Muscle layer of colon (tissue), 2 donors: Measurements from ENCODE around the gene ZCCHC3.

Source experiments
- H3K27ac ChIP-seq: one replicate; pipeline ENCODE4 v1.7.0; 2013; ENCODE audit warnings: low read depth, mild to moderate bottlenecking, low read length, moderate library complexity
- H3K27me3 ChIP-seq, 2 donors: one replicate each; pipeline ENCODE4 v1.7.0; 2013; ENCODE audit warnings: low read length in 2 of 2, mild to moderate bottlenecking in 2 of 2; ENCODE audit not compliant: insufficient read depth in 2 of 2, control insufficient read depth in 1 of 2
- H3K36me3 ChIP-seq: one replicate; pipeline ENCODE4 v1.7.0; 2013; ENCODE audit warnings: mild to moderate bottlenecking, low read length; ENCODE audit not compliant: insufficient read depth
- H3K4me1 ChIP-seq: one replicate; pipeline ENCODE4 v1.7.0; 2013; ENCODE audit warnings: mild to moderate bottlenecking, low read length; ENCODE audit not compliant: insufficient read depth
- H3K4me3 ChIP-seq, 2 donors: one replicate each; pipeline ENCODE4 v1.7.0; 2013; ENCODE audit warnings: low read length in 2 of 2, low read depth in 1 of 2, mild to moderate bottlenecking in 1 of 2, moderate library complexity in 1 of 2
- H3K9ac ChIP-seq: one replicate; pipeline ENCODE4 v1.7.0; 2013; ENCODE audit warnings: low read length
- H3K9me3 ChIP-seq: one replicate; pipeline ENCODE4 v1.7.0; 2013; ENCODE audit warnings: mild to moderate bottlenecking, low read length
- donor health status: abdominal sarcoma.
- donor health status: Adenocarcinoma of cecum.

Gene ZCCHC3

DNA sequence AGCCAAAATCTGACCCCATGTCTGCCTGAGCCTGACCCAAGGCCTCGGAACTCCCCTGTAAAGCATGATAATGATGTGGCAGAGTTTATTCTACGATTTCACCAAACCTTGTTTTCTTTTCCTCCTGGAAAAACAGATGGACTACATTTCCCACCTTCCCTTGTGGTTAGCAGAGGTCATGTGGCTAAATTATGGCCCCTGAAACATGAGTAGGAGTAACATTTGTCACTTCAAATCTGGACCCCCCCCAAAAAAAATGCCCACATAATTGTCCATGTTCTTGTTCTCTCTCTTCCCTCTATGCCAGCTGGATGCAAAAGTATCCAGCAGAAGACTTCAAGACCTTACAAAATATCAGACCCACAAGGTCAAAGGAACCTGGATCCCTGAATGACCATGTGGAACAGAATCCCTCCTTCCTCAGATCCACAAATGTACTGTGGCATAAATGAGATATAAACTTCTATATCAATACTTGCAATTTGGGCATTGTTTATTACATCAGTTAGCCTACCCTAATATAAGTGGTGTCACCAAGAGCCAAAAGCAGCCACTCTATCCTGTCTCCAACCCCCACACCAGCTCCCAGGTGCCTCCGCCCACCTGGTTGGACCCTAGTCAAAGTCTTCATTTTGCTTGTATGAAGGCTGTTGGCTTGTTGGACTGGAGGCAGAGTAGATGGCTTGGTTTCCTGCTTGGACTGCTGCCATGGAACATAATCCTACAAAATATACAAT lies 8.2 kb upstream of the ZCCHC3 start:
- no peaks in the 10 kb centered on the region for H3K36me3 ChIP-seq
- H3K27me3 ChIP-seq: no peaks in the 10 kb centered on the region
- H3K4me1 ChIP-seq: peaks cover 9% of the 10 kb centered on the region
- peak overlapping the region in 1 of 2 donors; percentile 91 for H3K4me3 ChIP-seq
- H3K9me3 ChIP-seq: no peaks in the 10 kb centered on the region
- H3K9ac ChIP-seq: no peak overlapping the region
- H3K27ac ChIP-seq: no peak overlapping the region

DNA sequence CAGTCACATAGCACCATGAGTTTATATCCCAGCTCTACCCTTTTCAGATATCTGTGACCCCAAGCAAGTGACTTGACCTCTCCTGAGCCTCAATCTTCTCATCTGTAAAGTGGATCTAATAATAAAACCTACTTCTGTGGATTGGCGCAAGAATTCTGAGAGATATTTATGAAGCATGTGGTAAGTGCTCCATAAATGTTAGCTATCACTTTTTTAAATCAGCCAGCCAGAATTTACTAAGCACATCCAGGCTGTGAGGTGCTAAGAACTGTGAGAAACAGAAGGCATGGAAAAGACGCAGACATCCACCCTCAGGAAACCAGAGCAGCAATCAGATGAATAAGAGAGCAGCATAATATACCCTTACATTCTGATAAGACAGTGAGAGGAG lies 7.7 kb upstream of the ZCCHC3 start:
- H3K9ac ChIP-seq: peak overlapping the region; percentile 75
- peak overlapping the region; percentile 81 to 91 for H3K4me3 ChIP-seq
- H3K9me3 ChIP-seq: no peaks in the 10 kb centered on the region
- H3K4me1 ChIP-seq: peaks cover 9% of the 10 kb centered on the region
- peak overlapping the region; percentile 91 for H3K27ac ChIP-seq
- no peaks in the 10 kb centered on the region for H3K27me3 ChIP-seq
- H3K36me3 ChIP-seq: no peaks in the 10 kb centered on the region

DNA sequence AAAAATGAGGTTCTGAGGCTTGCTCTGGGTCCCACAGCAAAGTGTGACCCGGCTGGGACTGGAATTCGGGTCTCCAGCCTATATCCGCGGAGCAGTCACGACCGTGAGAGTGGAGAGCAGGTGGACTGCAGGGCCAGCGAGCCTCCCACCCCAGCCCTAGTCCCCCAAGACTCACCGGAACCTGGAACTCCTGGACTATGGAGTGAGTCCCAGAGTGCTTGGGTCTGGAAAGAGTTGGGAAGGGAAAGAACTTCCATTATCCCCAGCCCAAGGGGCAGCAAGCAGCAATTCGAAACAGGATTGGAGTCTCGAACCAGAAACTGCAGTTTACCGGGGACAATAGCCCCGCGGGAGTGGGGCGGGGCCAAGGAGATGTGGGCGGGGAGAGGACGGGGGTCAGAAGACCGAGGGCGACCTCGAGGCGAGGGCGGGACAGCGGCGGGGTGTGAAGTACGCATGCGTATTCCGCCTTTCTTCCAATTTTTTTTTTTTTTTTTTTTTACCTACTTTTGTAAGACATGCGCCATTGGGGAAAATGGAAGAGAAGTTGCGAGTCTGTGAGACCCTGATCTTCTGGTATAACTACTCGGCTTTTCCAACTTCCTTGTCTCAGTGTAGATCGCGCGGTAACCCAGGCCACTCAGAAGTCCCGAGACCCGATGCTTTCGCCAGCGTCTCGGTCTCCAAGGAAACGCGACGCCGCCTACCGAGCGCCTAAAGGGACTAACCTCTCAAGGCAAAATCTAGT lies 7.1 kb upstream of the ZCCHC3 start, which contains the start of gene C20orf96:
Gene C20orf96, minus strand, starts transcription at position 667 of the 748 bp plus-strand sequence. Its CDS starts 140 bp downstream, at position 527.
- Histone ChIP-seq H3K4me1 (peaks cover 9% of the 10 kb centered on the region), H3K27me3 (no peaks in the 10 kb centered on the region), H3K4me3 (peak within 1 kb of the TSS; percentile 81 to 91), H3K9ac (peak within 1 kb of the TSS; percentile 75), H3K27ac (peak within 1 kb of the TSS; percentile 91), H3K36me3 (no peaks in the 10 kb centered on the region), H3K9me3 (no peaks in the 10 kb centered on the region)

DNA sequence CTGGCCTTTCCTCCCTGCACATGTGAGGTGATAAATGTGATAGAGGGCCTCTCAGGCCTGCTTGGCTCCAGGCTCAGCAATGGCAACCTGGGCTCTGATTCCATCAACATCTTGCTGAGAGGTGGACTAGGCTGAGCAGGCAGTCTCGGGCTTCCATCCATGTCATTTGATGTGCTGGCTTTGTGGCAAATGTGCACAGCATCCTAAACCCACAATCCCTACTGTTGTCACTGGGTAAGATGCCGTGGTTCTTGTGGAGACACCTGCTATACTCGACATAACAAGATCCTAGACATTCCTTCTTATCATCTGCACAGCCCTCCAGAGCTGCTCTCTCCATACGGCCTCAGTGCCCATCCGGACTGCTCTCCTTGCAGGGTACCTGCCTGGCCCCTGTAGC lies 2.8 kb upstream of the ZCCHC3 start:
- no peaks in the 10 kb centered on the region for H3K36me3 ChIP-seq
- no peak overlapping the region for H3K9ac ChIP-seq
- no peaks in the 10 kb centered on the region for H3K27me3 ChIP-seq
- H3K9me3 ChIP-seq: no peaks in the 10 kb centered on the region
- H3K4me1 ChIP-seq: peaks cover 20% of the 10 kb centered on the region
- H3K27ac ChIP-seq: no peak overlapping the region
- no peak overlapping the region for H3K4me3 ChIP-seq

DNA sequence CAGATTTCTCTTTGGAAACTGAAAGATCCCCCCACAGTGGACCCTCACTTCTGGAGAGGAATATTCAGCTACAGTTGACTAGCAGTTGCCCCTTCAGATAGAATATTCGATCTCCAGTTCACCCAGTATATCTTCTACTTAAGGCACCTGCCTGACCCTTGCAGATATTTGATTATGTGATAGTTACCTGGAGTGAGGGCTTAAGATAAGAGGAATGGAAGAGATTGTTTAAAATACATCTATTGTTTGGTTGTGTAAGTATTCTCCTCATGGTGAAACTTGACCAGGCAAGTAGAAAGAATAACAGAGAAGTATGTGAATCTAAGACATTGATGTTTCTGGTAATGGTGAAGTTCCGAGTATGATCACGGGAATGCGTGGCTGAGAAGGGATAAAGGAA lies 1.6 kb upstream of the ZCCHC3 start:
- Histone ChIP-seq H3K4me1 (peaks cover 32% of the 10 kb centered on the region), H3K36me3 (no peaks in the 10 kb centered on the region), H3K9ac (no peak overlapping the region), H3K4me3 (no peak overlapping the region), H3K27ac (no peak overlapping the region), H3K9me3 (no peaks in the 10 kb centered on the region), H3K27me3 (no peaks in the 10 kb centered on the region)

DNA sequence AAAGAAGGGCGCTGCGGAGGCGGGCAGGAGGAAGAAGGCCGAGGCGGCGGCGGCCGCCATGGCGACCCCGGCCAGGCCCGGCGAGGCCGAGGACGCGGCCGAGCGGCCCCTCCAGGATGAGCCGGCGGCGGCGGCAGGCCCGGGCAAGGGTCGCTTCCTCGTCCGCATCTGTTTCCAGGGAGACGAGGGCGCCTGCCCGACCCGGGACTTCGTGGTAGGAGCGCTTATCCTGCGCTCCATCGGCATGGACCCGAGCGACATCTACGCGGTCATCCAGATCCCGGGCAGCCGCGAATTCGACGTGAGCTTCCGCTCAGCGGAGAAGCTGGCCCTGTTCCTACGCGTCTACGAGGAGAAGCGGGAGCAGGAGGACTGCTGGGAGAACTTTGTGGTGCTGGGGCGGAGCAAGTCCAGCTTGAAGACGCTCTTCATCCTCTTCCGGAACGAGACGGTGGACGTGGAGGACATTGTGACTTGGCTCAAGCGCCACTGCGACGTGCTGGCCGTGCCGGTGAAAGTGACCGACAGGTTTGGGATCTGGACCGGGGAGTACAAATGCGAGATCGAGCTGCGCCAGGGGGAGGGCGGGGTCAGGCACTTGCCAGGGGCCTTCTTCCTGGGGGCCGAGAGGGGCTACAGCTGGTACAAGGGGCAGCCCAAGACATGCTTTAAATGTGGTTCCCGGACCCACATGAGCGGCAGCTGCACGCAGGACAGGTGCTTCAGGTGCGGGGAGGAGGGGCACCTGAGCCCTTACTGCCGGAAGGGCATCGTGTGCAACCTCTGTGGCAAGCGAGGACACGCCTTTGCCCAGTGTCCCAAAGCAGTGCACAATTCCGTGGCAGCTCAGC lies 780 bp downstream of the ZCCHC3 start:
- Histone ChIP-seq H3K36me3 (peaks cover 8% of the 10 kb centered on the region), H3K9ac (peak overlapping the region; percentile 76), H3K4me1 (peaks cover 29% of the 10 kb centered on the region), H3K9me3 (no peaks in the 10 kb centered on the region), H3K27ac (peak overlapping the region; percentile 92), H3K27me3 (no peaks in the 10 kb centered on the region), H3K4me3 (peak overlapping the region; percentile 73 to 85)

DNA sequence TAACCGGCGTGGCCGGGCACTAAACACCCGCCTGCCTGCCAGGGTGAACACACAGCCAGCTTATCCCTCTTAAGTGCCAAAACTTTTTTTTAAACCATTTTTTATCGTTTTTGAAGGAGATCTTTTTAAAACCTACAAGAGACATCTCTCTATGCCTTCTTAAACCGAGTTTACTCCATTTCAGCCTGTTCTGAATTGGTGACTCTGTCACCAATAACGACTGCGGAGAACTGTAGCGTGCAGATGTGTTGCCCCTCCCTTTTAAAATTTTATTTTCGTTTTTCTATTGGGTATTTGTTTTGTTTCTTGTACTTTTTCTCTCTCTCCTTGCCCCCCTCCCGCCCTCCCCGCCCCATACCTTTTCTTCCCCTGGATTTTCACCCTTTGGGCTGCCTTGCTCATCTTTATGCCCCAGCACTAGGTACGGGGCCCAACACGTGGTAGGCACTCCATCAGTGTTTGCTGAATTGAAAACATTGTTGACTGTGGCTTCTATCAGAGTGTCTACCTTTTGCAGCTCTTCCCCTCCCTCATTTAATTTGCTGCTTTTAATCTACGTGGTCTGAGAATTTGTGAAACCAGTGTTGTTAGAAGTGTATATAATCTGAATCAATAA lies 1.5 kb downstream of the ZCCHC3 start:
- no peaks in the 10 kb centered on the region for H3K27me3 ChIP-seq
- H3K4me1 ChIP-seq: peaks cover 29% of the 10 kb centered on the region
- H3K4me3 ChIP-seq: peak overlapping the region; percentile 73 to 85
- H3K9ac ChIP-seq: peak overlapping the region; percentile 76
- H3K27ac ChIP-seq: peak overlapping the region; percentile 92
- H3K36me3 ChIP-seq: peaks cover 8% of the 10 kb centered on the region
- H3K9me3 ChIP-seq: no peaks in the 10 kb centered on the region

DNA sequence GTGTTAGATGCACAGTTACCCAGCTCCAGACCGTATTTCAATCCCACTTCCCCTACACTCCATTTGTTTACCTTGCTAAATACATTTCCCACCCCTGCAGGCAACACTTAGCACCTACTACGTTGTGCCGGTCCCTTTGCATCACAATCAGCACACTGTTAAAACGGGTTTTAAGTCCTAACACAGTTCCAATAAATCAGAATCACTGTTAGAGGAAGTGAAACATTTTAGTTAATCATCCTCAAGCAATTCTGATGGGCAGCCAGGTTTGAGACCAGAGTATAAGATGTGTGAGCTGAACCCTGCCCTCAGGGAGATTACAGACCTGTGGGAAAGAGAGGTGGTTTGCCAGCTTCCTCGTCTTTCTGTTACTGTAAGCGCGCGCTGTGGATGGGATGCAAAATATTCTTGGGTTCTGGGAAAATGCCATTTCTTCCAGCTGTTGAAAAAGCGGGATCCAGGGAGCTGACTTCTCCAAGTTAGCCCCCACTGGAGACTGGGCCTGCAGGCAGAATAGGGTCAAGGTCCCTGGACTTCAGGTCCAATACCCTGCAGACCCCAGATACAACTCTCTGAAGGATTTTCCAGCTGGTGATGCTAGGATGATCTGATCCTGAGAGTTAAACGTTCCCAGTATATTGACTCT lies 3.1 kb downstream of the ZCCHC3 start:
- peaks cover 29% of the 10 kb centered on the region for H3K4me1 ChIP-seq
- no peak overlapping the region for H3K9ac ChIP-seq
- peak overlapping the region in 1 of 2 donors; percentile 85 for H3K4me3 ChIP-seq
- peaks cover 8% of the 10 kb centered on the region for H3K36me3 ChIP-seq
- no peaks in the 10 kb centered on the region for H3K27me3 ChIP-seq
- no peak overlapping the region for H3K27ac ChIP-seq
- H3K9me3 ChIP-seq: no peaks in the 10 kb centered on the region

DNA sequence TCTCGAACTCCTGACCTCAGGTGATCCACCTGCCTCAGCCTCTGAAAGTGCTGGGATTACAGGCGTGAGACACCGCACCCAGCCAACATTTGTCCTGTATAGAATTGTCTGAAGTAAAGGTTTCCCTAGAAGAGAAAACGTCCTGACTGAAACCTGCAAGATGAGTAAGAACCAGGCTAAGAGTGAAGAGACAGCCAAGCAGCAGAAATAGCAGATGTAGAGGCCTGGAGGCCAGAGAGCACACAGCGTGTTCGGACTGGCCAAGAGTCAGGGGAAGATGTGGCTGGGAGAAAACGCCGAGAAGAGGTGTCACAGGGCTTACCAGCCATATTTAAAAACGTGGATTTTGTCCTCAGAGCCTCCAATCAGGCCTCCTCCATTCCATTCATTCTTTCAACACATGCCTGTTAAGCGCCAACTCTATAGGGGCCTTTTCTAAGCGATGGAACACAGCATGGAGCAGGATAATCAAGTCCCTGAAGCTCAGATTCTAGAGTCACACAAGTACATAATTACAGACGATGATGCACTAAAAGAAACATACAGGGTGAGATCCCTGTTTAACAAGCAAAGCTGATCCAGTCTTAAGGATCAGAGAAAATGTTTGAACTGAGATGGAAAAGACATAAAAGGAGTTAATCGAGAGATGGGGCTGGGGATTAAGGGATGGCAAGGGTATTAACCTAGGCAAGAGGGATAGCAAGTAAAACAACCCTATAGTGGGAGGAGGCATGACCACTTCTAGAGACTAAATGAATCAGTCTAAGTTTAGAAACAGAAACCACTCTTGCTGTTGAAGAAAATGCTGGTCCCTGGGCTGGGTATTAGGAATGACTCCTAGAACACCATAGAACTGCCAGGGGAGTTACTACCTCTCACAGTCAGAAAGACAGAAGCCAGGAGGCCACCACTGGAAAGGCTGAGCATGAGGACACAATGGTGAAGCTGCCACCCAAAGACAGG lies 4.8 kb downstream of the ZCCHC3 start:
- H3K27me3 ChIP-seq: no peaks in the 10 kb centered on the region
- no peak overlapping the region for H3K9ac ChIP-seq
- H3K36me3 ChIP-seq: peaks cover 8% of the 10 kb centered on the region
- no peaks in the 10 kb centered on the region for H3K9me3 ChIP-seq
- H3K4me1 ChIP-seq: peaks cover 25% of the 10 kb centered on the region
- no peak overlapping the region for H3K27ac ChIP-seq
- H3K4me3 ChIP-seq: no peak overlapping the region

DNA sequence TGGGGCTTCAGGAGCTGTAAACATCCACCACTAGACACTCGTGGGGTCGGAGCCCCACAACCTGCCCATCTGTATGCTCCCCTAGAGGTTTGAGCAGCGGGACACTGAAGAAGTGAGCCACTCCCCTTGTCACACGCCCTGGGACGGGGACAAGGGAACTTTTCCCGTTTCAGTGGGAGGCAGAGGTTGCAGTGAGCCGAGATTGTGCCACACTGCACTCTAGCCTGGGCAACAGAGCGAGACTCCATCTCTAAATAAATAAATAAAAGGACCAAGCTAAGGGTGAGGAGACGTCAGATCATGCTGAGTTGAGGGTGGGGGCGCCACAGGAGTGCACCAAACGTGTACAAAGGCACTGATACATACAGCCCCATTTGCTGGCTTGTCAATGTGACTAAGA lies 8.4 kb downstream of the ZCCHC3 start:
- H3K36me3 ChIP-seq: peaks cover 8% of the 10 kb centered on the region
- no peaks in the 10 kb centered on the region for H3K9me3 ChIP-seq
- no peak overlapping the region for H3K4me3 ChIP-seq
- H3K27me3 ChIP-seq: no peaks in the 10 kb centered on the region
- no peak overlapping the region for H3K9ac ChIP-seq
- H3K4me1 ChIP-seq: peaks cover 15% of the 10 kb centered on the region
- H3K27ac ChIP-seq: no peak overlapping the region
